SK-N-MC (cell line): ENCODE results near the gene USH2A.

Source experiments
- DNase-seq: peaks from one replicate; pipeline ENCODE4 v3.0.0-alpha.2; 2011; ENCODE audit warnings: low read depth, low spot score
- H3K27ac ChIP-seq: fragments of 200-600 bp; sonication (generic); 2 replicates; pipeline ENCODE4 v1.5.1; 2016; ENCODE audit warnings: mixed run types
- H3K36me3 ChIP-seq: fragments of 200-600 bp; sonication (generic); 2 replicates; pipeline ENCODE4 v1.6.1; 2017; ENCODE audit warnings: antibody characterized with exemption, low read length, mixed read lengths; ENCODE audit not compliant: insufficient read depth
- H3K4me3 ChIP-seq: fragments of 200-600 bp; sonication (generic); 2 replicates; pipeline ENCODE4 v1.5.1; 2016
- H3K9ac ChIP-seq: fragments of 200-600 bp; sonication (generic); 2 replicates; pipeline ENCODE4 v1.8.0; 2017; ENCODE audit warnings: mixed run types, mixed read lengths; ENCODE audit not compliant: insufficient read length
- H3K9me3 ChIP-seq: fragments of 200-600 bp; sonication (generic); 2 replicates; pipeline ENCODE4 v1.6.1; 2017; ENCODE audit warnings: low read depth, mild to moderate bottlenecking, antibody characterized with exemption, low read length, moderate library complexity, mixed read lengths
- EZH2 ChIP-seq: fragments of 200-600 bp; sonication (generic); IDR thresholded peaks from one replicate; pipeline ENCODE4 v1.6.1; 2017; ENCODE audit warnings: antibody characterized with exemption
- FOXP2 ChIP-seq: optimal IDR thresholded peaks from 2 replicates; pipeline ENCODE3; 2011; ENCODE audit warnings: mild to moderate bottlenecking, moderate library complexity; ENCODE audit not compliant: insufficient read depth; ENCODE audit errors: extremely low read length, control extremely low read depth
- POLR2AphosphoS5 ChIP-seq: IDR thresholded peaks from 2 replicates; pipeline ENCODE4 v1.6.1; 2012; ENCODE audit warnings: mild to moderate bottlenecking, low read depth, low read length, borderline replicate concordance

The USH2A gene

DNA sequence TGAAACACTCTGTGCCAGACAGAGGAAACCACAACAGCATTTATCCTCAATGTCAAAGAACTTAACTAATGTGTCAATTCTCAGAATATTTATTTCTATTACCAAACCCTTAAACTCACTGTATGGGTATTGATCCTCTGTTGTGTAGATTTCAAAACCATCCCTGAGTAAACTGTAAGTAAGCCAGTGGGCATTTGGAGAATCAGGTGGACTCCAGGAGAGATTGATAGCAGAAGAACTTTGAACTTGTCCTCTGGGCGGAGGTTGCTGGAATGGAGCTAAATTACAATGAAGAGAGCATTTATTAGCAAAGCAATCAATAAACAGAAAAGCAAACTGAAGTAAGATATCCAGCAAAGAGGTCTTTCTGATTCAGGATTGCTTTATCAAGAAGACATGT is 216.1 kb downstream of the USH2A start:
- Histone ChIP-seq H3K27ac (no peak overlapping the region), H3K36me3 (no peaks in the 10 kb centered on the region), H3K9me3 (no peaks in the 10 kb centered on the region), H3K9ac (no peak overlapping the region), H3K4me3 (no peak overlapping the region)
- DNase-seq: no peak
- TF ChIP-seq FOXP2 (no peak), POLR2AphosphoS5 (no peak), EZH2 (no peak)

DNA sequence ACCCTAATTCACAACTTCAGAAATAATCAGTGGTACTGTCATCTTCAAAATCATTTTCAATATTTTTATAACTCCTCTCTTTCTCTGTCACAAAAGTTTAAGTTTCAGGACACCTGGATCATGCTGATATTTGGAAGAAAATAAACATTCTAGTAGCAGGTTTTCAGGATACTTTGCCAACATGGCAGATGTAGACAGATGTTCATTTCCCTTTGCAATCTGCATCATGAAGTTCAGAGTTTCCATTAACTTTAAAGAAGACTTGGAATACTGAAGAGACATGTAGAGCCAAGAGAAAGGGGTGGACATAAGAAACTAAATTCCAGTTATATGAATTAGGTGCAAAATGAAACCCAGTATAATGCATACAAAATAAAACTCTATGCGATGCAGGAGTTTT is 218.1 kb downstream of the USH2A start:
- no peak overlapping the region for H3K9ac ChIP-seq
- H3K36me3 ChIP-seq: no peaks in the 10 kb centered on the region
- no peak for TF ChIP-seq FOXP2
- no peak for TF ChIP-seq EZH2
- no peak for TF ChIP-seq POLR2AphosphoS5
- no peak overlapping the region for H3K4me3 ChIP-seq
- peak overlapping the region; percentile 49; the same call in 1 of the 2 replicates for H3K27ac ChIP-seq
- H3K9me3 ChIP-seq: no peaks in the 10 kb centered on the region
- no peak for DNase-seq

DNA sequence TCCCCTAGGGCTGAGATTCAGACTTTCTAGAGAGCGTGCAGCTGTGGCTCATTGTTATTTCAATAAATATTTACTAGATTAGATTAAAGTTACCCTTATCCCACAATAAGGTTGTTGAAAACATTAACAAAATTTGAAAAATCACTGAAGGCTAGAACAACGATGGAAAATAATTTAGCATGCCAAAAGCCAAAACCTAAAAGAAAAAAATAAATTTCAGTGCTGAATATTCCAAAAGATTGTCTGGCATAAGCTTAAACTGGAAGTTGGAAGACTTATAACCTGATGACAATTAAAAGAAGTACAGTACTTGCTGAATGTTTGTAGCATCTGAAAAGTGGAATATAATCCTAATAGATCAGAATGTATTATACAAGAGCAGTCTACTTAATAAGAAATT is 221.3 kb downstream of the USH2A start:
- H3K9ac ChIP-seq: no peak overlapping the region
- no peaks in the 10 kb centered on the region for H3K36me3 ChIP-seq
- peak overlapping the region; percentile 94 for H3K27ac ChIP-seq
- H3K4me3 ChIP-seq: no peak overlapping the region
- no peak for TF ChIP-seq FOXP2
- no peak for TF ChIP-seq POLR2AphosphoS5
- no peak for TF ChIP-seq EZH2
- H3K9me3 ChIP-seq: no peaks in the 10 kb centered on the region
- DNase-seq: no peak

DNA sequence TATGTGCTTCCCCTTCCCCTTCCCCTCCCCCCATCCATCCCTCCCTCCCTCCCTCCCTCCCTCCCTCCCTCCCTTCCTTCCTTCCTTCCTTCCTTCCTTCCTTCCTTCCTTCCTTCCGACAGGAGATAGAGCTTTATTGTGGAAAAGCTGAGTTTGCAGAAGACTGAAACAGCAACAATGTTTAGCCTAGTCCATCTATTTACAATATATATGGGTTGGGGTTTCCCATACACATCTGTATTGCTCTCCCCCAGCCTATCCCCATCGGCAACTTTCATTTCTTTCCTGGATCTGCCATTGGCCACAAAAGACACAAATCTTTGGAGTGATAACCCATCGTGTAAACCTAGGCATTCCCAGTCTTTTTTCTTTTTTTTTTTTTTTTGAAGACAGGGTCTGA is 222.3 kb downstream of the USH2A start:
- peak; percentile 91 for DNase-seq
- Histone ChIP-seq H3K9ac (no peak overlapping the region), H3K36me3 (no peaks in the 10 kb centered on the region), H3K9me3 (no peaks in the 10 kb centered on the region), H3K27ac (peak overlapping the region; percentile 99), H3K4me3 (peak overlapping the region; percentile 8; the same call in 1 of the 2 replicates)
- TF ChIP-seq EZH2 (no peak), POLR2AphosphoS5 (peak; percentile 31; the same call in 1 of the 2 replicates), FOXP2 (no peak)

DNA sequence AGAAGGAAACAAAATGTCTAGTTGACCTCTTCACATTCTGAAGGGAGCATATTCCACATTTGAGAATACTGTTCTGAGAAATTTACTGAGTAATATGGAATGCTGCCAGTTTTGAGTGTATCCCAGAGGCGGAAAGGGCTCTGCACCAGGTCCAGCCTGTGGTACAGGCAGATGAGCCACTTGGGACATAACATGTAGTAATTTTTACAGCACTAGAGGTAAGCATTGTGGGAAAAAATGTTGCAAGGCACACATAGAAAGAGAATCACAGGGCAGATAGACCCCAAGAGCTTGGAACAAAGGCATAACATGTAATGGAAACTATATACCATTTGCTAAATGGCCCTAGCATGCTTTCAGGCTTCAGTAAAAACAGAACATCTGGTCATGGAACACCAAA is 228.5 kb downstream of the USH2A start:
- no peak for DNase-seq
- H3K9me3 ChIP-seq: no peaks in the 10 kb centered on the region
- no peak overlapping the region for H3K27ac ChIP-seq
- H3K9ac ChIP-seq: no peak overlapping the region
- no peak overlapping the region for H3K4me3 ChIP-seq
- no peaks in the 10 kb centered on the region for H3K36me3 ChIP-seq
- no peak for TF ChIP-seq POLR2AphosphoS5
- TF ChIP-seq EZH2: no peak
- no peak for TF ChIP-seq FOXP2

DNA sequence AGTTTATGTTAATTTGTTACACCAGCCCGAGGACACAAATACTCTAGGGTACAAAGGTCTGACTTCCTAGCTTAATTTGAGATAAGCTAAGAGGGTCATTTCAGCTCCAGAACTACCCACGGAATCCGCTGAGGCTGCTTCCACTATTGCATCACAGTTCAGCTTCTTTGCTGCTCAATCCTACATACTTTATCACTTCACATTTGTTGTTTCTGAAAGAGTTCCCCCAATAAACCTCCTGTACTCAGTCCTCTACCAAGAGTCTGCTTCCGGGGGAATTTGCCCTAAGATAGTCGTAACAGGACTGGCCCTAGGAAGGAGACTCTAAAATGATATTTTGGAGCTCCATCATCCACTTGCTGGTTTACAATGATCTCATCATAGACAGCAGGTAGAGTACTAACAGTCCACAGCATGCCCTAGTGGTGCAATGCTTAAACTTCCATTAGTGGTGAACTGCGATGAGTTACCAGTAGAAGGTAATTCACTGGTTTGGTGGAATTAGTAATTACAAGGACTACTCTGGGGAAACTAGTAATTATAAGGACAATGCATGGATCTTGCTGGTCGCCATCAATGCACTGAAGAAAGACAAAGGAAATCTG is 229.3 kb downstream of the USH2A start:
- H3K36me3 ChIP-seq: no peaks in the 10 kb centered on the region
- DNase-seq: no peak
- H3K4me3 ChIP-seq: no peak overlapping the region
- H3K9me3 ChIP-seq: no peaks in the 10 kb centered on the region
- H3K9ac ChIP-seq: no peak overlapping the region
- TF ChIP-seq POLR2AphosphoS5 (no peak), EZH2 (no peak), FOXP2 (no peak)
- H3K27ac ChIP-seq: no peak overlapping the region

DNA sequence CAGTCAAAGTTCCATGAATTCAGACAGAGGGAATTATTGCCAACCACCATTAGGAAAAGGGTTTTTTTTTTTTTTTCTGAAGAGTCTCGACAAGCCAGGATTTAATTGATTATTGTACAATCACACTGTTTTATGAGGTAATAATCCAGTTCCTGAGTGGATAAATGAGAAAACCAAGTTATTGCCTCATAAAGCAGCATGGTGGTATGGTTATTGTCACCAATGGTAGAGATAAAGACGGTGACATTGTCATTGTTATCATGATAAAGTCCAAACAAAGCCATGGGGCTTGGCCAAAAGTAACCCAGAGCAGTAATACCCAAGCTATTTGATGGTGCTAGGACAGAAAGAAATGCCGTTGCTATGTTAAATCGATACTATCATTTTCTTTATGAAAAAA is 232.8 kb downstream of the USH2A start:
- no peak overlapping the region for H3K9ac ChIP-seq
- H3K36me3 ChIP-seq: no peaks in the 10 kb centered on the region
- no peak overlapping the region for H3K4me3 ChIP-seq
- no peak for TF ChIP-seq FOXP2
- TF ChIP-seq EZH2: no peak
- no peak for TF ChIP-seq POLR2AphosphoS5
- no peak overlapping the region for H3K27ac ChIP-seq
- DNase-seq: no peak
- no peaks in the 10 kb centered on the region for H3K9me3 ChIP-seq

DNA sequence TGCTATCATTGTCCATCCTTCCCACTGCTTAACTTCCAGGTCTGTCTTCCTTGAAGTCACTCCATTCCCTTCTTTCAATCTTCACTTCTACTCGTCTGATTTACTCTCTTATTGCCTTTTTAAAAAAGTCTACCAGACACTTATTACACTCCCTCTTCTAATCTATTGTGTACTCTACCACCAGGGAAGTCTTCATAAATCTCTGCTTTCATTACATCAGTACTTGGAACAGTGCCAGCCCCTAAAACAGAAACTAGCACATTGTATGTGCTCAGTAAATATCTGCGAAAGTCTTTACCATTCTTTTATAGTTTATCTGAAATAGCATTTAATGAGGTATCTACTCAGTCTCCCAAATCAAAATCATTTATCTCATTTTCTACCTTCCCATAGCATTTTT is 236.4 kb downstream of the USH2A start:
- DNase-seq: peak; percentile 47
- Histone ChIP-seq H3K27ac (no peak overlapping the region), H3K9ac (no peak overlapping the region), H3K4me3 (no peak overlapping the region), H3K36me3 (no peaks in the 10 kb centered on the region), H3K9me3 (no peaks in the 10 kb centered on the region)
- TF ChIP-seq EZH2: no peak

DNA sequence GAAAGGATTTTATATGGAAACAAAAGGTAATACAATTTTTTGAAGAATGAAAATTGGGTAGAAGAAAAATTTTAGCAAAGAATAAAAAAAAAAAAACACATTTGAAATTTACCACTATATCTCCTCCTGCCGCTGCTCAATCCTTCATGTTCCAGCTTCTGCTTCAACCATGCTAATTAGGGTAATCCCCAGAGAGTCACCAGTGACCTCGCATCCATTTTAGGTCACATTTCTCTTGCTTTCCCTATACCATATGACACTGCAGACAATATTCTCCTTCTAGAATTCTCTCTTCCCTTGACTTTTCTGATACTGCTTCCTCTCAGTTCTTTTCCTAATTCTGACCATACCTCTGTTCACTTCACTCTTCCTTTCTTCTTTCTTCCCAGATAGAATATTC is 237.1 kb downstream of the USH2A start:
- no peak overlapping the region for H3K27ac ChIP-seq
- DNase-seq: no peak
- TF ChIP-seq POLR2AphosphoS5: no peak
- no peak for TF ChIP-seq EZH2
- no peak for TF ChIP-seq FOXP2
- no peak overlapping the region for H3K9ac ChIP-seq
- H3K36me3 ChIP-seq: no peaks in the 10 kb centered on the region
- H3K9me3 ChIP-seq: no peaks in the 10 kb centered on the region
- no peak overlapping the region for H3K4me3 ChIP-seq
